Measurements from ENCODE around the gene CFAP157. TPM values are rescaled to one million over a fixed set of nuclear protein-coding genes. Genes with fewer than 3 reads are reported as not detected.
A peak's percentile ranks its signal among the peaks of the same experiment; 100 is the strongest.

CFAP157 gene
- total and polyA plus RNA-seq, 2 of the 13 experiments (the other 11 are each of a cell fraction or from before 2014, with no cell fraction given) = 0.07 TPM; not detected in 1

DNA sequence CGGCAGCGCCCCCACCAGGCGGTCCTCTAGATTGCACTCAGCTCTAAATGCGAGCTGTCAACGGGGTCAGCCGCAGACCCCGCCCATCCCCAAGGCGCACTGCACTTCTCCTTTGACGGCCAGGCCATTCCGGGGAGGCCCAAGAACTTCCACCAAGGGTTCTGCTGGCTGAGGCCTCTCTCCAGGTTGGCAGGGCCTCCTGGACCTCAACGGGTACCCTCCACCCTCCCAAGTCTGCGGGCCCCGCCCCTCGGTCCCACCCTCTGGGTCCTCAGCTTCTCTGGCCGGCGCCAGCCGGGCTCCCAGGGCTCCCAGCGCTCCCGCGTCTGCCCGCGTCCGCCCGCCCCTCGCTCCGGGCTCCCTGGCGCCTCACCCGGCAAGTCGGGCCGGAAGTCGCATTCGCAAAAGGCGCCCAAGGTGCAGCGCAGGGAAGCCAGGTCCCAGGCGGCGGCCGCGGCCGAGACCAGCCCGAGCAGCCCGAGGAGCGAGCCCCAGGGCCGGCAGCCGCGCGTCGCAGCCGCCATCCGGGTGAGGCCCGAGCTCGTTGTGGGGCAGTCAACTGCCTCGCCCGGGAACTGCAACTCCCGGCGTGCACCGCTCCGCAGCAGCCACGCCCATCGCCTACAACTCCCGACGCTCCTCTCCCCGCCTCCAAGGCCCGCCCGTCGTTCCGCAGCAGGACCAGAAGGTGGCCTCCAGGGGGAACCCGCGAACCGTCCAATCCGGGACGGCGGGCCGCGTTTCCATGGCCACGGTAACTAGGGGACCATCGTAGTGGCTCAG, 28.1 kb downstream of the CFAP157 start, which contains the start of gene TOR2A (continued):
- TF ChIP-seq GTF3A (CRISPR knock-in tag; conservative IDR thresholded peaks at IDR 0.05) (0 out of 2 replicates have a peak, but pooled peaks have one; percentile 92), HOXA5 (CRISPR knock-in tag; IDR thresholded peaks at IDR 0.05) (peak; percentile 33; the same call in 1 of the 2 replicates), FOXP1 (IDR thresholded peaks at IDR 0.05) (no peak), FOXP1 (CRISPR knock-in tag; IDR thresholded peaks at IDR 0.05) (no peak), ZSCAN12 (CRISPR knock-in tag; IDR thresholded peaks at IDR 0.05) (no peak), AFF4 (CRISPR knock-in tag; IDR thresholded peaks at IDR 0.05) (no peak), ZNF333 (CRISPR knock-in tag; IDR thresholded peaks at IDR 0.05; ENCODE audit: borderline replicate concordance) (no peak), MIXL1 (CRISPR knock-in tag; IDR thresholded peaks at IDR 0.05) (peak; percentile 52; the same call in 1 of the 2 replicates), RFX1 (IDR thresholded peaks at IDR 0.05) (peak; percentile 99), TOPORS (CRISPR knock-in tag; IDR thresholded peaks at IDR 0.05) (no peak), ZNF770 (CRISPR knock-in tag; IDR thresholded peaks at IDR 0.05) (peak; percentile 71), ZNF367 (CRISPR knock-in tag; IDR thresholded peaks at IDR 0.05; ENCODE audit: borderline replicate concordance) (no peak), ZBTB37 (CRISPR knock-in tag; IDR thresholded peaks at IDR 0.05) (no peak), DPF2 (CRISPR knock-in tag; IDR thresholded peaks at IDR 0.05; ENCODE audit: borderline replicate concordance, low read depth) (no peak; the same call in 1 of the 2 replicates), MXI1 (IDR thresholded peaks at IDR 0.05; ENCODE audit: borderline replicate concordance, low read depth, low read length) (peak; percentile 98), PLRG1 (conservative IDR thresholded peaks at IDR 0.05) (no peak), HES4 (CRISPR knock-in tag; IDR thresholded peaks at IDR 0.05; ENCODE audit: borderline replicate concordance) (no peak), ZNF670 (CRISPR knock-in tag; IDR thresholded peaks at IDR 0.05; ENCODE audit: borderline replicate concordance) (no peak), ARID2 (CRISPR knock-in tag; IDR thresholded peaks at IDR 0.05; ENCODE audit: borderline replicate concordance) (no peak), HMGA1 (CRISPR knock-in tag; conservative IDR thresholded peaks at IDR 0.05) (no peak), ISL2 (CRISPR knock-in tag; IDR thresholded peaks at IDR 0.05) (peak; percentile 21; the same call in 1 of the 2 replicates), NR2F1 (CRISPR knock-in tag; IDR thresholded peaks at IDR 0.05) (no peak), RBAK (CRISPR knock-in tag; IDR thresholded peaks at IDR 0.05) (no peak), ZNF607 (CRISPR knock-in tag; IDR thresholded peaks at IDR 0.05; ENCODE audit: borderline replicate concordance) (peak; percentile 52; the same call in 1 of the 2 replicates), TARDBP (CRISPR knock-in tag; IDR thresholded peaks at IDR 0.05) (peak; percentile 75)
